Neutrophil (primary cell): ENCODE results near the gene DCAF8L1.
"Not testable (repeated sequence)": the region's sequence is repeated elsewhere in the genome, so short reads cannot be mapped to it uniquely, and the experiment has no call there.

Experiments
- H3K27ac ChIP-seq: fragments of 200-600 bp; sonication (generic); 2 replicates; pipeline ENCODE4 v1.5.1; 2016; ENCODE audit warnings: mild to moderate bottlenecking, moderate library complexity
- H3K27me3 ChIP-seq: fragments of 200-600 bp; sonication (generic); 2 replicates; pipeline ENCODE4 v1.6.0; 2016; ENCODE audit warnings: mild to moderate bottlenecking
- H3K36me3 ChIP-seq: fragments of 200-600 bp; sonication (generic); 2 replicates; pipeline ENCODE4 v1.5.1; 2017
- H3K4me1 ChIP-seq, 2 experiments: fragments of 200-600 bp in 1 of 2; sonication (generic) in 1 of 2; 1 replicate in 1 of 2; 2 replicates in 1 of 2; pipeline versions ENCODE4 v1.5.1 to v1.6.1; 2013 to 2016; ENCODE audit warnings: low read depth in 1 of 2, low read length in 1 of 2, mild to moderate bottlenecking in 1 of 2, moderate library complexity in 1 of 2; ENCODE audit not compliant: control insufficient read depth in 1 of 2, insufficient read depth in 1 of 2
- H3K4me3 ChIP-seq, 2 experiments: fragments of 200-600 bp in 1 of 2; sonication (generic) in 1 of 2; 1 replicate in 1 of 2; 2 replicates in 1 of 2; pipeline ENCODE4 v1.5.1; 2013 to 2016; ENCODE audit warnings: low read depth in 1 of 2, low read length in 1 of 2, mild to moderate bottlenecking in 1 of 2, moderate library complexity in 1 of 2
- H3K9me3 ChIP-seq: fragments of 200-600 bp; sonication (generic); 2 replicates; pipeline ENCODE4 v1.5.1; 2016
- TF ChIP-seq, protein P1 (sequence below): fragments of 200-600 bp; sonication (generic); IDR thresholded peaks from 2 replicates; pipeline ENCODE4 v1.5.1; 2016; ENCODE audit warnings: antibody characterized with exemption

DCAF8L1 gene

DNA sequence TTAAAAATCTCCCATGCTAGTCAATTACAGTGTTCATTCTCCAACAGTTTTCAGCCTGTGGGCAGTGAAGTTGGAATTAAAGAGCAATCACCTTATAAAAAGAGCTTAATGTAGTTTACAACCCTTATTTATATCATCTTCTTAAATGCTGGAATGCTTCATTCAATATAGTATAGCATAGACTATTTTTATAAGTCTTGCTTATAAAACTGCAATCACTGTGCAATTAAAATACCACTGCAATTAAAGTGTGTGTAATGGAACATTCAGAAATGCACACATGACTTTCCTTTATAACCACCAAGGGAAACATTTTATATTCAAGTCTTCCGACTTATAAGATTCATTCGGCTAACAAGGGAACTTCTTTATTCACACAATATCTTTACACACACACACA is 16.4 kb upstream of the DCAF8L1 start:
- Histone ChIP-seq H3K36me3 (no peaks in the 10 kb centered on the region), H3K9me3 (no peaks in the 10 kb centered on the region)
- TF ChIP-seq, protein P1, sequence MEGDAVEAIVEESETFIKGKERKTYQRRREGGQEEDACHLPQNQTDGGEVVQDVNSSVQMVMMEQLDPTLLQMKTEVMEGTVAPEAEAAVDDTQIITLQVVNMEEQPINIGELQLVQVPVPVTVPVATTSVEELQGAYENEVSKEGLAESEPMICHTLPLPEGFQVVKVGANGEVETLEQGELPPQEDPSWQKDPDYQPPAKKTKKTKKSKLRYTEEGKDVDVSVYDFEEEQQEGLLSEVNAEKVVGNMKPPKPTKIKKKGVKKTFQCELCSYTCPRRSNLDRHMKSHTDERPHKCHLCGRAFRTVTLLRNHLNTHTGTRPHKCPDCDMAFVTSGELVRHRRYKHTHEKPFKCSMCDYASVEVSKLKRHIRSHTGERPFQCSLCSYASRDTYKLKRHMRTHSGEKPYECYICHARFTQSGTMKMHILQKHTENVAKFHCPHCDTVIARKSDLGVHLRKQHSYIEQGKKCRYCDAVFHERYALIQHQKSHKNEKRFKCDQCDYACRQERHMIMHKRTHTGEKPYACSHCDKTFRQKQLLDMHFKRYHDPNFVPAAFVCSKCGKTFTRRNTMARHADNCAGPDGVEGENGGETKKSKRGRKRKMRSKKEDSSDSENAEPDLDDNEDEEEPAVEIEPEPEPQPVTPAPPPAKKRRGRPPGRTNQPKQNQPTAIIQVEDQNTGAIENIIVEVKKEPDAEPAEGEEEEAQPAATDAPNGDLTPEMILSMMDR, result no peak

DNA sequence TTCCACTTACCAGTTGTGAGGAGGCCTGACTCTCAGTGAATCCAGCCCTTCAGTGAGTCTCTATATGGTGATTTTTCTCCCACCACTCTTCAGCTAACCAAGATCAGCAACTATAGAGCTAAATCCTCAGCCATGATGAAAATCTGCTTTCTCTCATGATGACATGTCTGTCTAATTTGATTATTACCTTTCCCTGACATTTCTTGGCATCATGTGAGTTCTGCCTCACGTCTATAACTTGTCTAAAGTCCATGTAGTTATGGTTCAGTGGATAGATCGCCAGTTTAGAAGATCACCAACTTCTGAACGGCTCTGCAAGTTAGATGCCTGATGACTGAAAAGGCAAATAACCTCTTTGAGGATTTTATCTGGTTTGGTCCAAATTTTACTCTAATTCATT is 14.9 kb upstream of the DCAF8L1 start:
- H3K36me3 ChIP-seq, result no peaks in the 10 kb centered on the region
- H3K4me3 ChIP-seq, result no peak overlapping the region
- no peaks in the 10 kb centered on the region for H3K9me3 ChIP-seq
- TF ChIP-seq, protein P1, result no peak
- H3K27ac ChIP-seq, result no peak overlapping the region
- no peaks in the 10 kb centered on the region for H3K4me1 ChIP-seq
- H3K27me3 ChIP-seq, result no peaks in the 10 kb centered on the region

More for the DNA sequence above, 16.4 kb upstream of the DCAF8L1 start:
- H3K4me1 ChIP-seq, result no peaks in the 10 kb centered on the region
- no peak overlapping the region for H3K4me3 ChIP-seq
- H3K27ac ChIP-seq, result no peak overlapping the region
- H3K27me3 ChIP-seq, result no peaks in the 10 kb centered on the region

DNA sequence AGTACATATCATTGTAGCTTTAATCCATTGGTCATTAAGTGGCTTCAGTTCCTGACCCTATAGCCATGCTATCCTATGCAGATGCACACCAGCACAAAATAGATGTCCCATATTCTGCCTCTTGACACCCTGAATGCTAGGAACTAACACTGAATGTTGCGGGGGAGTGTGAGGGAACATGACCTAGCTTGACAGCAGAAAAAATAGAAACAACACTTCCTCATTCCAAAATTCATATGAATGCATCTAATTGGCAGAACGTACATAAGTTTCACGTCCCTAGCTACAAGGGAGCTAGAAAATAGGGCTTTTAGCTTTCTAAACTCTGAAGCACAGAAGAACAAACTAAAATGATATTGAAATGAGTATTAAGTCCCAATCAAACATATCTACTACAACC is 14.4 kb upstream of the DCAF8L1 start:
- H3K27ac ChIP-seq, result no peak overlapping the region
- H3K9me3 ChIP-seq, result no peaks in the 10 kb centered on the region
- H3K36me3 ChIP-seq, result no peaks in the 10 kb centered on the region

DNA sequence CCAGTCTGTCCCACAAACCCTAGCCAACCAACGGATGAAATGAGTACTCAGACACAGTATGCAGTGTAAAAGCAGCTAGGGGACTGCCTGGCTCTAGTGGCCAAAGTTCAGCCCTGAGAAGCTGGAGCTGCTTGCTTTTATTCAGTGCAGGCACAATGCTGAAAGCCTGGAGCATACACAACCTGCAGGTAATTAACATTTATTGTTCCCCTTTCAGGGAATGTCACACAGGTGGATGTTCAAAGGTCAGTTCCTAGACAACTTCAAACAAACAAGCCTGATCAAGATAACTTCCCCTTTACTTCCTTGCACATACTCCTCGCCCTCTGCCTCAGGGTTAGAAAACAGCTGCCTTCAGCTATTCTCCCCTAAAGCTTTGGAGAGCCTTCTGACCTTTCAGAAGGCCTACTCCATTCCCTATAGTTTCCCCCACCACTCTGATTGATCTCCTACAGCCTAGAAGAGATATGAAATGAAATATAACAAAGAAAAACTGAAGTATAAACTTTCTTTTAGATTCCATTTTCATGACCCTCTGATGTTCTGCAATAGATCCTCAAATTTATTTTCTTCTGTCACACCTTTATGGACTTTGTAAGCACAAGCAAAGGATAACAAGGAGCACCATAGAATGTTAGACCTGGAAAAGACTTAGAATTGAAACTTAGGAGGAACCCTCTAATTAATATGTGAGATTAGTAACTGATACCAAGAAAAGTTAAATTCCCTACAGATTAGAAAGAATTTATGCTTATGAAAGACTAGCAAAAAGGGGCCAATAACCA is 6.8 kb upstream of the DCAF8L1 start:
- H3K9me3 ChIP-seq, result no peaks in the 10 kb centered on the region
- no peaks in the 10 kb centered on the region for H3K4me1 ChIP-seq
- H3K36me3 ChIP-seq, result no peaks in the 10 kb centered on the region
- H3K4me3 ChIP-seq, result no peak overlapping the region
- no peak overlapping the region for H3K27ac ChIP-seq
- TF ChIP-seq, protein P1, result no peak
- H3K27me3 ChIP-seq, result no peaks in the 10 kb centered on the region

More for the DNA sequence above, 14.4 kb upstream of the DCAF8L1 start:
- TF ChIP-seq, protein P1, result no peak
- H3K27me3 ChIP-seq, result no peaks in the 10 kb centered on the region
- H3K4me1 ChIP-seq, result no peaks in the 10 kb centered on the region
- no peak overlapping the region for H3K4me3 ChIP-seq

DNA sequence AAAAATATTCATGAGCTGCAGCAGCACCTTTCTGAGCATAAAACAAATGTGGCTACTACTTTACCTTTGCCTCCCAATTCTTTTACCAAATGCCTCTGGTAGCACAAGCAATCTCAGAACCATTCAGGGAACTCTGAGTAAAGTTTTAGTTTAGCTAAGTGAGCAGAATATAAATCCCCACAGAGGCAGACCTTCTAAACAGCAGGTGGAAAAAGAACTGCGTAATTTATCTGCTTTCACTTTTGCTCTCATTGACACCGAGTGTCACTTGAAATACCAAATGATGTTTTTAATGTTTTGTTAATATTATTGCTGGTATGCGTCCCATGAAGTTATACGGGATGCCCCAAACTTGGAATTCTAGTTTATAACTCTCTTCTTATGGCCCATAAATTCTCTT is 4.3 kb downstream of the DCAF8L1 start:
- not testable (repeated sequence) for H3K27me3 ChIP-seq, H3K27ac ChIP-seq, H3K36me3 ChIP-seq, H3K4me1 ChIP-seq, H3K9me3 ChIP-seq, H3K4me3 ChIP-seq

DNA sequence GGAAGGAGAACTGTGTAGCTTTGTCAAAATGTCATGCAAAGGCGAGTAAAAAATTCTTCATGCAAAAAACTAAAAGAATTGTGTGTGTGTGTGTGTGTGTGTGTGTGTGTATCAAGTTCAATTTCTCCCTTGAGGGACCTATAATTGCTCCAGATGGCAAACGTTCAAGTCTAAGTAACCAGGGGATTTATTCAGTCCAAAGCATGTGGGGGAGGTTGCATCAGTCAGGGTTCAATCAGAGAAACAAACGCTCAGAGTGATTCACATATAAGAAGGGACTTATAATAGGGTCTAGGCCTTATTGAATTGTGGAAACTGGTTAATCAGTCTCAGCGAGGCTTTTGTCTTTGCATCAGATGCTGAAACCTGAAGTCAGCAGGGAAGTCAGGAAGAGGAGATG is 5.0 kb downstream of the DCAF8L1 start:
- Histone ChIP-seq H3K27me3 (no peaks in the 10 kb centered on the region), H3K36me3 (no peaks in the 10 kb centered on the region), H3K4me1 (no peaks in the 10 kb centered on the region), H3K4me3 (no peak overlapping the region), H3K27ac (no peak overlapping the region), H3K9me3 (no peaks in the 10 kb centered on the region)
- TF ChIP-seq, protein P1, result no peak
